Right ventricle myocardium inferior (tissue), 1 donor: ENCODE measurements around the gene APH1A. TPM values are rescaled to one million over a fixed set of nuclear protein-coding genes. Genes with fewer than 3 reads are reported as not detected.
"Not testable (repeated sequence)": the region's sequence is repeated elsewhere in the genome, so short reads cannot be mapped to it uniquely, and the experiment has no call there.

Experiments
- ATAC-seq: fragments of 200-7000 bp; cut with Tn5 transposase; one replicate; pipeline ENCODE4 v1.9.1; 2020; ENCODE audit warnings: mild to moderate bottlenecking, moderate library complexity
- DNase-seq: peaks from one replicate; pipeline ENCODE4 v3.0.0; 2021; ENCODE audit errors: missing footprints
- intact Hi-C: fragments of 100-400 bp; cut with DNase I; formaldehyde crosslinking; loops from one replicate; pipeline ENCODE4 v1.11.0; 2022
- total RNA-seq: library from RNA; stranded (reverse); fragmentation: NEBNext Ultra II Directional; extraction: Animal tissue kit (Norgen Biotek cat#: 25700); gene quantifications from one replicate; pipeline ENCODE4 v1.2.1, GENCODE V29; 2021
- donor health status: DM: no; HTN: yes; CAD: no; lungs with severe emphysema.

APH1A gene
- total RNA-seq, 1 donor from 2014 or later: 58.7 TPM

DNA sequence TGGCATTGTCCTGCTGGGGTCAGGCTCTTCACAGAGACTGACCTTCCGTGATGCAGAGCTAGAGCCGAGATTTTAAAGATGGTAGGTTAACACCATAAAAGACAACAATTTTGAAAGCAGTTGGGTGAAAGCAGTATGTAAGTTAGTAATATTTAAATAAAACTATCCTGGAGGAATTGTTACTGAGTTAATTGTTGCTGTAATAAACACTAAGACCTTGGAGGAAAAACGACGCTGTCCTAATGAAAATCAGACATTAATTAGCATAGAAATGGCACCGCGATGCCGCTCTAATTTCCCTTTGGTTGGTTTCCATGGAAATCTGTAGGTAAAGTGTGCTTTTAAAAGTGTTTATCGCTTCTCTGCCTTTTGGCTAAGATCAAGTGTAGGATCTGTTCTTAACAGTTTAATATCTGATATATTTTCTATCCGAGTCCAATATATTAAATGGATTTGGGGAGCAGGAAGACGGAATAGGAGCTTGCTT is 32.2 kb downstream of the APH1A start:
- intact Hi-C loops: loop anchor here (5.0 kb wide), 1 partner anchor 46 kb away; the partner anchor contains the start of gene CIART

DNA sequence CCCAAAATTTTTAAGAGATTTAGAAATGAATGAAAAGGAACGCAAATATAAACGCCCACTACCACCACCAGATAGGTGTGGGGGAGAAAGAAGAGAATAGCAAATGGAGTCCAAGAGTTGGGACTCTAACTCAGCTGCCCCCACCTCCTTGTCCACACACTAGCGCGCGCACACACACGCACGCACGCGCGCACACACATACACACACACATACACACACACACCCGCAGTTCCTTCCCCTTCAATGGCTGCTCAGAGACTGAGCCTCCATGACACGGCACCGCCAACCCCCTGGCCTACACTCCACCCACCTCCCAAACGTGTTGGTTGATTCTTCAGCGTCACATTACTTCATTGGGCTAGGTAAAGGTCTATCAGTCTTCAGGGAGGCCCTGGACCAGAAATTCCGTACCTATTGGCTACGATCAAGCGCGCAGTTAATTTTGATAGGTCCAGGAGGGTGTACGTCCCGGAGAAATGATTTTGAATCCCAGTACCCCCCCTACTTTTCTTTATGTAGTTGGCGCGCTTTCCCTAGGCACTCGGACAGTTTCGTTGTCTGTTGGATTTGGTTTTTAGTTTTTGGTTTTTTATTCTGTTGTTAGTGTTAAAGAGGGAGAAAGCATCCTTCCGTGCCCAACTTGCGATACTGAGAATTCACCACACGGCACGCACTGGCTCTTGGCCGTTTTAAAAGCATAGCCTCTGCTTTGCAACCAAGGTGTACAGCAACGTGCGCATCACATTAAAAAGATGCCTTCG is 32.8 kb downstream of the APH1A start, which contains the start of gene ANP32E:
Gene ANP32E (minus strand): TSS at position 261 of the 762 bp plus-strand sequence. CDS start 326 bp downstream, outside the sequence.
- ATAC-seq (peak; percentile 98), DNase-seq (peak; percentile 95)
- intact Hi-C loops: loop anchor here (2.0 to 5.0 kb wide), 2 partner anchors 21 to 46 kb away; partner anchors contain the start of gene CIART

More for the DNA sequence above, 32.2 kb downstream of the APH1A start:
- DNase-seq (no peak), ATAC-seq (no peak)

DNA sequence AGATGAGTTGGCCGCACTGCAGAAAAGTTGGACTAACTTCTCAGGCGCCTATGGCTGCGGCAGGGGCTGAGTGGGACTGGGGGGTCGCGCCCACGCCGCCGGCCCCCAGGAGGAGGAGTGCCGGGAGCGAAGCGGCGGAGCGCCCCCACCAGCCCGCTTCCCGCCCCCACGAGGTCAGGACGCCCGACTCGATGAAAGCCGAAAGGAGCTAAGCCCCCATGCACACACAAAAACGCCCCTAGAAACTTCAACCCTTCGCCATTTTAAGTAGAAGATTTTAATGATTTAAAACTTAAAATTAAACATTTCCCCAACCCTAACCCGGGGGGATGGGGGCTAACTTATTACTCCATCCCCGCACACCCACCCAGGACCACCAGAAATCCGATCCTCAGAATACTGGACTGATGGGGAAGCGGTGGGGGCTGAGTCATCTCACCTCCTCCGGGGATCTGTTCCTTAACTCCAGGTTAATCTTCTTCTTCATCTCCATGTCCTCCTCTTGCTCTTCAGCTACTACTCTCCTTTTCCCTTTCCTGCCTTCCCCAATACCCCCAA is 33.4 kb downstream of the APH1A start:
- peak; percentile 15 for ATAC-seq
- no peak for DNase-seq
- intact Hi-C loops: loop anchor here (2.0 to 5.0 kb wide), 2 partner anchors 21 to 47 kb away; partner anchors contain the start of gene CIART

DNA sequence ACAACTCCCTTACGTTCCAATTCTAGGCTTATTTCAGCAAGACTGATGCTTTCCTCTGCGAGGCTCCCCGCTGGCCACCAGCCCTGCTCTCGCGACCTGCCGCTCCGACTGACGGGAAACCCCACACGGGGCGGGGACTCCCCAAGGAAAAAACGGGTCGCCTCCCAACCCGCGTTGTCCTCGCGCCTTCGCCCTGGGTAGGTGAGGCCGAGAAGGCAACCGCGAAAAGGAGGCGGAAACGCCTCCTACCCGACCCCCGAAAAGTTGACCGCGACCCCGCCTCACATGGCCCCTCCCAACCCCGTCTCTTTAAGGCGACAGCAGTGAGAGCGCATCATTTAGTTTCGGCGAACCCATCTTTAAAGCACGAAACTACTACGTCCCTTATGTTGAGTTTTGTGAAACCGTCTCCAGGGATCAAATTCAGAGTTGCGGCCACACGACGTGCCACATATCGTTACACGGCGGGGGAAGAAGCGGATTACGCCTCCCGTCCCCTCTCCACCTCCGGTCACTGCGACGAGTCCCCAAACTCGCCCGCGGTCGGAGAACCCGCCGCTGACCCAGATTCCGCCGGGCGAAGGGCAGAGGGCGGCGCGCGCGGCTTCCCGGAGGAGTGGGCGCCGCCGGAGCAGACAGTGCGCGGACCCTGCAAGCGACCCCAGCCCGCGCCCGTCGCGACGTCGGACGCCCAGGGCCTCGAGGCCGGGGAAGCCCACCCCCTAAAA is 34.1 kb downstream of the APH1A start:
- intact Hi-C loops: loop anchor here (2.0 to 5.0 kb wide), 2 partner anchors 20 to 48 kb away; partner anchors contain the start of gene CIART
- DNase-seq (peak; percentile 91), ATAC-seq (peak; percentile 56)

DNA sequence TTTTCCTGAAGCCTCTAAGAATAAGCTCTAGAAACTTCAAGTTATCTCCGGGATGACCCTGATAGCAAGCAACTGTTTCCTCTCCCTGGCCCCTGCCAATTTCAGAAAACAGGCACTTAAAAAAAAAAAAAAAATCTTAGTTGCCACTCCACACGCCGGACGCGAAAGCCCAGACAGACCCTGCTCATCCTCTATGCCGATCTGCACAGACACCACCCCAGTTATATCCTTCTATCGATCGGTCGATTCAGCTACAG is 34.6 kb downstream of the APH1A start:
- intact Hi-C loops: loop anchor here (2.0 kb wide), 1 partner anchor 19 kb away; no protein-coding TSS in a partner anchor
- DNase-seq (no peak), ATAC-seq (peak; percentile 8)

DNA sequence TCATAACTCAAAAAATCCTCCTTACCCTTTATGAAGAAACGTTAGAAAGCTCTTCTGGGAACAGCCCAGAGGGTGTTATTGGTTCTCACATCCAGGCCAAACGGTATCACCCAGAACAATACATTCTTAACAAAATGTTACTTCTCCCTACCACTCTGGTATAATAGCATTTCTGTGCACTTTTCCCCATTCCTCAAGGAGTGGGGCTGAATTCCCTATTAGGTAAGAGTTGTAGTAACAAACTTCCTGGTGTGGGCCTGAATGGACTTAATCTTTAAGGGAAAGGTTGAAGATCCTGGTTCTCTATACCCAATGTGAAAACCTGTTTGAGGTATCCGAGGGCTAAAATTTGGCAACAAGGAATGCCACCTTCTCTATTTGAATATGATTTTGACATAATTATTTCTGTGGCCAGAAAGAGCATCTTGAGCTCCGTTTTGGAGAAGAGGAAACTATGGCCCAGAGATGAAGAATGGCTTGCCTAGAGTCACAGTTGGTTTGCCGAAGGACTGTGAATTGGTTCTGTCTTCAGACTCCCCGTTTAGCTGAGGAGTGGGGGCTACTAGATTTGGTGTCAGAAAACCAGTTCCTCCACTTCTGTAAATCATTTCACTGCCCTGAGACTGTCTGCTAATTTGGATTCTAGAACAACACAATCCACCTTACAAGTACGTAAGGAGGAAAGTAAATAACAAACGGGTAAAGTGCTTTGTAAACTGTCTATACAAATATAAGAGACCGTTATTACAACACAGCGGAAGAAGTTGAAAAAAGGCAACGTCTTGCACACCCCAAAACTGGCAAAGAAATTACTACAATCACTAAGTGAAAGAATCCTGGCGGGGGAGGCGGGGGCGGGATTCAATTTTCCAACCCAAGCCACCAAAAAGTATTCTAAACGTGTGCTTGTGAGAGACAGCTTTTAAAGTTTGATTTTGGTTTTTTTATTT is 35.2 kb downstream of the APH1A start:
- intact Hi-C loops: loop anchor here (2.0 kb wide), 1 partner anchor 19 kb away; no protein-coding TSS in a partner anchor
- DNase-seq (no peak), ATAC-seq (no peak)

DNA sequence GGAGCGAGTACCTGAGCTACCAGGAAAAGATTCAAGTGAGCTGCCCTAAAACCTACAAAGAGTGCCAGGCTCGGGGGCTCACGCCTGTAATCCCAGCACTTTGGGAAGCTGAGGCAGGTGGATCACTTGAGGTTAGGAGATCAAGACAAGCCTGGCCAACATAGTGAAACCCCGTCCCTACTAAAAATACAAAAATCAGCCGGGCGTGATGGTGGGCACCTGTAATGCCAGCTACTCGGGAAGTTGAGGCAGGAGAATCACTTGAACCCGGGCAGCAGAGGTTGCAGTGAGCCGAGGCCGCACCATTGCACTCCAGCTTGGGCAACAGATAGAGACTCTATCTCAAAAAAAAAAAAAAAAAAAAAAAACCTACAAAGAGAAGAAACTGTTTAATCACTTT is 35.9 kb downstream of the APH1A start:
- ATAC-seq, intact Hi-C loops, DNase-seq: not testable (repeated sequence)

DNA sequence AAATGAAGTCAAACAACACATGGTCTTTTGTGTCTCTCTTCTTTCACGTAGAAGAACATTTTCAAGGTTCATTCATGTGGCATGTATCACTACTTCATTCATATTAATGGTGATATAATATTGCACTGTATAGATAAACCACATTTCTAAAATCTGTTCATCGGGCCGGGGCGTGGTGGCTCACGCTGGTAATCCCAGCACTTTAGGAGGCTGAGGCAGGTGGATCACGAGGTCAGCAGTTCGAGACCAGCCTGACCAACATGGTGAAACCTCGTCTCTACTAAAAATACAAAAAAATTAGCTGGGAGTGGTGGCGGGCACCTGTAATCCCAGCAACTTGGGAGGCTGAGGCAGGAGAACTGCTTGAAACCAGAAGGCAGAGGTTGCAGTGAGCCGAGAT is 40.6 kb downstream of the APH1A start:
- ATAC-seq, intact Hi-C loops, DNase-seq: not testable (repeated sequence)

DNA sequence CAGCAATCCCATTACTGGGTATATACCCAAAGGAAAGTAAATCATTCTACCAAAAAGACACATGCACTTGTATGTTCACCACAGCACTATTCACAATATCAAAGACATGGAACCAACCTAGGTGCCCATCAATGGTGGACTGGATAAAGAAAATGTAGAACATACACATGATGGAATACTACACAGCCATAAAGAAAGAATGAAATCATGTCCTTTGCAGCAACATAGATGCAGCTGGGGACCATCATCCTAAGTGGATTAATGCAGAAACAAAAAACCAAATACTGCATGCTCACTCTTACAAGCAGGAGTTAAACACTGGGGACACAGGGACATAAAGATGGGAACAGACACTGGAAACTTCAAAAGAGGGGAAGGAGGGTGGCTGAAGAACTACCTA is 41.6 kb downstream of the APH1A start:
- no peak for ATAC-seq
- intact Hi-C loops: no loop called here
- no peak for DNase-seq

DNA sequence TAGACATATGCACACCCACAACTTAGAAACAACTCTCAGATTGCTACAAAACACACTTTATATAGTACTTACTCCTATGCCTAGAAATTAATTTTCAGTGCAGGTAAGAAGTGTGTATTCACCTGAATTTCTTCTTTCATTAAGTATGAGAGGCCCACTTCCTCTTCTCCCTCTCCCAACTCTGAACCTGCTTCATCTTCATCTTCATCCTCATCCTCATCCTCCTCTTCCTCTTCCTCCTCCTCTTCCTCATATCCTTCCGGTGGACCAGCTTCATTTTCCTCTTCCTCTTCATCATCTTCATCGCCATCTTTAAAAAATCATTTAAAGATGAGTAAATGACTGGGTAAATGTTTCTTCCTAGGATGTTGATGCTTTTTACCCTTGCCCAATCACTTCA is 42.3 kb downstream of the APH1A start:
- no peak for DNase-seq
- ATAC-seq: no peak
- intact Hi-C loops: no loop called here

DNA sequence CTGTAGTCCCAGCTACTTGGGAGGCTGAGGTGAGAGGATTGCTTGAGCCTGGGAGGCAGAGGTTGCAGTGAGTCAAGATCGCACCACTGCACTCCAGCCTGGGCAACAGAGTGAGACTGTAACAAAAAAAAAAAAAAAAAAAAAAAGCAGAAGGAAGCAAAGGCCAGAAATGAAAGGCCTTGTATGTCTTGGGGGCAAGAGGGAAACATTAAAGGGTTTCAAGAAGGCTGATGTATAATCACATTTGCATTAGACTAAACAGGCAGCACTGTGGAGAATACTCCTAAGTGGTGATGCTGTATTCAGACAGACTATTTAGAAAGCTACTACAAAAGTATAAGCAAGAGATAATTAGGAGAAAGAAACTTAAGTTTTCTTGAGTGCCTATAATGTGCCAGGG is 43.3 kb downstream of the APH1A start:
- ATAC-seq (no peak), DNase-seq (no peak)
- intact Hi-C loops: no loop called here

DNA sequence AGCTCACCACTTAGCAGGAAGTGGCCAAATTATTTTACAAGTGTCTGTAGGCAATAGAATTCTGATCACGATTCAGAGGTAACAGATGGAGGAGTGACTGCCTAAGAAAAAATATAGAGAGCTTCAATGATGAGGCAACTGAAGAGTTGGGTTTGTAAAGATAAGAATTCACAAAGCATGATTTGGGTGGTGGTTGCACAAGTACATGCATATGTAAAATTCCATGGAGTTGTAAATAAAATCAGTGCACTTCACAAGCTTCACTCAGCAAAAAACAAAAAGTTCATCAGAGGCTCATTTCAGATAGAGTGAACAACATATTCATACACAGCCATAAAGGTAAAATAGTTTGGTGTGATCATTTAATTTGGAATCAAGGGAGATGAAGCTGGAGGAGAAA is 43.8 kb downstream of the APH1A start:
- no peak for DNase-seq
- intact Hi-C loops: no loop called here
- ATAC-seq: no peak

DNA sequence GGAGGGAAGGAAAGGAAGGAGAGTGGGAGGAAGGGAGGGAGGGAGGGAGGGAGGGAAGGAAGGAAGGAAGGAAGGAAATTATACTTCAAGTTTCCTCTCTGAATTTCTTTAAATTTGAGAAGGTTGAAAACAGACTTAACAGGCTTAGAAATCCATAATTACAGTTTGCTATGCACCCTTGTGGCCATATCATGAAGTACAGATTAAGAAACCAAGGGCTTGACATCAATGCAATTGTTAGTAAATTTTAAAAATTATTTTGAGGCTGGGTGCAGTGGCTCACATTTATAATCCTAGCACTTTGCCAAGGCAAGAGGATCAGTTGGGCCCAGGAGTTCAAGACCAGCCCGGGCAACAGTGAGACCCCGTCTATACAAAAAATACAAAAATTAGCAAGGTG is 47.3 kb downstream of the APH1A start:
- no peak for DNase-seq
- no peak for ATAC-seq
- intact Hi-C loops: no loop called here

DNA sequence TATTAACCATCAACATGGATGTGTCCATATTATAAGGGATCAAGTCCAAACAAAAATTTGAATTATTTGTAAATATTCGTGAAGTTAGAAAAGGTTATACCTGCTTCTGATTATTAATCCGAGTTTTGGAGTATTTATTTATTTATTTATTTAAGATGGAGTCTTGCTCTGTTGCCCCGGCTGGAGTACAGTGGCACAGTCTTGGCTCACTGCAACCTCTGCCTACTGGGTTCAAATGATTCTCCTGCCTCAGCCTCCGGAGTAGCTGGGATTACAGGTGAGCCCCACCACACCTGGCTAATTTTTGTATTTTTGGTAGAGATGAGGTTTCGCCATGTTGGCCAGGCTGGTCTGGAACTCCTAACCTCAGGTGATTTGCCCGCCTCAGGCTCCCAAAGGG is 53.0 kb downstream of the APH1A start:
- intact Hi-C loops: loop anchor here (2.0 kb wide), 1 partner anchor 19 kb away; no protein-coding TSS in a partner anchor
- ATAC-seq, DNase-seq: not testable (repeated sequence)
